H1 (cell line): ENCODE results near the gene POLR3H. TPM values are rescaled to one million over a fixed set of nuclear protein-coding genes. Genes with fewer than 3 reads are reported as not detected.
A peak's percentile ranks its signal among the peaks of the same experiment; 100 is the strongest.

Experiments
- CEBPB ChIP-seq: IDR thresholded peaks from 2 replicates; pipeline ENCODE4 v1.6.1; 2012; ENCODE audit warnings: low read depth, low read length
- CHD2 ChIP-seq: IDR thresholded peaks from 2 replicates; pipeline ENCODE4 v1.6.1; 2012; ENCODE audit warnings: low read length, improper control_type of control experiment
- CTCF ChIP-seq, 3 experiments: IDR thresholded peaks; 1 replicate in 2 of 3; 2 replicates in 1 of 3; pipeline versions ENCODE4 v1.5.1 to v1.6.1; 2011; ENCODE audit warnings: low read length in 3 of 3, mild to moderate bottlenecking in 3 of 3, inconsistent platforms in 2 of 3, low read depth in 1 of 3, moderate library complexity in 1 of 3; ENCODE audit not compliant: insufficient read depth in 1 of 3; ENCODE audit errors: control extremely low read depth in 1 of 3
- HDAC2 ChIP-seq, 2 experiments: fragments of 300-600 bp in 1 of 2; sonication (generic) in 1 of 2; IDR thresholded peaks; 2 replicates each; pipeline ENCODE4 v1.6.1; 2011 to 2012; ENCODE audit warnings: low read depth in 2 of 2, low read length in 2 of 2, mild to moderate bottlenecking in 2 of 2, moderate library complexity in 2 of 2, borderline replicate concordance in 1 of 2, inconsistent platforms in 1 of 2
- KDM1A ChIP-seq: fragments of 200-600, 300-600 bp; sonication (generic); IDR thresholded peaks from 2 replicates; pipeline ENCODE4 v1.7.1; 2016; ENCODE audit warnings: mild to moderate bottlenecking, low read length, borderline replicate concordance
- KDM4A ChIP-seq: IDR thresholded peaks from one replicate; pipeline ENCODE4 v1.7.1; 2012; ENCODE audit warnings: low read depth, mild to moderate bottlenecking, moderate library complexity, low read length, inconsistent platforms; ENCODE audit not compliant: severe bottlenecking
- PHF8 ChIP-seq: fragments of 200-600 bp; sonication (generic); conservative IDR thresholded peaks from 2 replicates; pipeline ENCODE4 v1.7.1; 2012; ENCODE audit warnings: low read depth, mild to moderate bottlenecking, inconsistent platforms, low read length, moderate library complexity
- POLR2AphosphoS5 ChIP-seq: IDR thresholded peaks from 2 replicates; pipeline ENCODE4 v1.6.1; 2011; ENCODE audit warnings: low read depth, low read length
- RBBP5 ChIP-seq: IDR thresholded peaks from 2 replicates; pipeline ENCODE4 v1.7.1; 2012; ENCODE audit warnings: low read depth, mild to moderate bottlenecking, inconsistent platforms, low read length, moderate library complexity, borderline replicate concordance
- RNF2 ChIP-seq: fragments of 200-900, 300-1000 bp; sonication (generic); IDR thresholded peaks from 2 replicates; pipeline ENCODE4 v1.7.1; 2016; ENCODE audit warnings: borderline replicate concordance, low read depth, mild to moderate bottlenecking, antibody characterized with exemption, low read length; ENCODE audit not compliant: poor library complexity, severe bottlenecking; ENCODE audit errors: missing control alignments
- SIN3A ChIP-seq, 2 experiments: IDR thresholded peaks in 1 of 2; conservative IDR thresholded peaks in 1 of 2; 2 replicates each; pipeline ENCODE4 v1.6.1; 2011 to 2012; ENCODE audit warnings: low read length in 2 of 2, improper control_type of control experiment in 1 of 2, low read depth in 1 of 2, mild to moderate bottlenecking in 1 of 2
- SP1 ChIP-seq: IDR thresholded peaks from 2 replicates; pipeline ENCODE4 v1.6.1; 2011; ENCODE audit warnings: low read depth, low read length
- SUZ12 ChIP-seq: fragments of 200-600 bp; sonication (generic); IDR thresholded peaks from 2 replicates; pipeline ENCODE4 v1.6.1; 2012; ENCODE audit warnings: mild to moderate bottlenecking, inconsistent platforms, low read length, moderate library complexity, mixed read lengths
- TAF1 ChIP-seq: IDR thresholded peaks from 2 replicates; pipeline ENCODE4 v1.6.1; 2011; ENCODE audit warnings: mild to moderate bottlenecking, low read depth, low read length
- TAF7 ChIP-seq: optimal IDR thresholded peaks from 2 replicates; pipeline ENCODE3; 2011; ENCODE audit warnings: low read depth, mild to moderate bottlenecking, inconsistent platforms, low read length, moderate library complexity, borderline replicate concordance
- TCF12 ChIP-seq: IDR thresholded peaks from 2 replicates; pipeline ENCODE4 v1.6.1; 2011; ENCODE audit warnings: low read depth, mild to moderate bottlenecking, low read length
- polyA plus RNA-seq, 7 experiments: library from polyadenylated mRNA; depleted of rRNA in 3 of 7; stranded (reverse) in 5 of 7; unstranded in 2 of 7; fragments of >200 nt in 5 of 7; fragments of 200-250 nt in 2 of 7; gene quantifications; 1 replicate in 5 of 7; 2 replicates in 1 of 7; 4 replicates in 1 of 7; pipeline versions ENCODE4 v1.2.1 to v1.2.3, GENCODE V29; 2011 to 2013; ENCODE audit warnings: missing spikeins in 2 of 7, mixed read lengths in 2 of 7
- total RNA-seq: library from RNA; stranded (reverse); fragmentation: NEBNext Ultra II Directional; extraction: Animal tissue kit (Norgen Biotek cat#: 25700); gene quantifications from 2 replicates; pipeline ENCODE4 v1.2.1, GENCODE V29; 2021
- TF ChIP-seq, protein P1 (sequence below): IDR thresholded peaks from 2 replicates; pipeline ENCODE4 v1.6.1; 2012; ENCODE audit warnings: inconsistent platforms

The POLR3H gene
- total and polyA plus RNA-seq, 2 of the 8 experiments (the other 6 are each of a cell fraction or from before 2014, with no cell fraction given) = 29.7 to 39.2 TPM

GRCh38 chr22:41543854-41544670, at the start of gene POLR3H (continued):
- TF ChIP-seq PHF8 (peak; percentile 56), SP1 (peak; percentile 71), TCF12 (no peak), TAF1 (0 out of 2 replicates have a peak, but pooled peaks have one; percentile 28), CEBPB (no peak), CHD2 (peak; percentile 59; the same call in 1 of the 2 replicates), HDAC2 (IDR thresholded peaks at IDR 0.05; ENCODE audit: borderline replicate concordance in 1 of 2, low read depth in 2 of 2, low read length in 2 of 2) (peak; percentile 9 to 98; a peak in 3 of 4 replicates), RNF2 (no peak), KDM4A (peak; percentile 76), SUZ12 (peak; percentile 57; the same call in 1 of the 2 replicates), SIN3A (conservative IDR thresholded peaks at IDR 0.05 in 1 of 2, IDR thresholded peaks at IDR 0.05 in 1 of 2; ENCODE audit: low read depth in 1 of 2, low read length in 2 of 2) (peak; percentile 15 to 85; a peak in 2 of 4 replicates), POLR2AphosphoS5 (peak; percentile 66; the same call in 1 of the 2 replicates), TAF7 (no peak), RBBP5 (peak; percentile 95), CTCF (IDR thresholded peaks at IDR 0.05; ENCODE audit: control extremely low read depth in 1 of 3, insufficient read depth in 1 of 3, low read depth in 1 of 3, low read length in 3 of 3) (peak; percentile 34 to 61 (median 45); a peak in 3 of 4 replicates), KDM1A (peak; percentile 17; the same call in 1 of the 2 replicates)
- TF ChIP-seq, protein P1, sequence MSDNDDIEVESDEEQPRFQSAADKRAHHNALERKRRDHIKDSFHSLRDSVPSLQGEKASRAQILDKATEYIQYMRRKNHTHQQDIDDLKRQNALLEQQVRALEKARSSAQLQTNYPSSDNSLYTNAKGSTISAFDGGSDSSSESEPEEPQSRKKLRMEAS = peak; percentile 90
